WTC11 (cell line): ENCODE data around the gene STRADB. TPM values are rescaled to one million over a fixed set of nuclear protein-coding genes. Genes with fewer than 3 reads are reported as not detected.

ENCODE experiments used
- JUN ChIP-seq: sonication (generic); formaldehyde crosslinking; IDR thresholded peaks from 2 replicates; pipeline ENCODE4 v1.8.0; 2023; ENCODE audit warnings: mild to moderate bottlenecking, missing genetic modification reagents
- KAT7 ChIP-seq: sonication (generic); formaldehyde crosslinking; IDR thresholded peaks from 2 replicates; pipeline ENCODE4 v1.8.1; 2023; ENCODE audit warnings: missing genetic modification reagents, mild to moderate bottlenecking, borderline replicate concordance
- MYBL2 ChIP-seq: sonication (generic); formaldehyde crosslinking; IDR thresholded peaks from 2 replicates; pipeline ENCODE4 v1.8.1; 2023; ENCODE audit warnings: mild to moderate bottlenecking, moderate library complexity, missing genetic modification reagents
- NR1H2 ChIP-seq: sonication (generic); formaldehyde crosslinking; IDR thresholded peaks from 2 replicates; pipeline ENCODE4 v1.9.0; 2021; ENCODE audit warnings: mild to moderate bottlenecking, moderate library complexity, missing genetic modification reagents
- ZNF263 ChIP-seq: sonication (generic); formaldehyde crosslinking; IDR thresholded peaks from 2 replicates; pipeline ENCODE4 v1.8.1; 2022; ENCODE audit warnings: low read depth, mild to moderate bottlenecking, moderate library complexity, missing genetic modification reagents
- ZNF317 ChIP-seq: sonication (generic); formaldehyde crosslinking; IDR thresholded peaks from 2 replicates; pipeline ENCODE4 v1.8.1; 2023; ENCODE audit warnings: low read depth, mild to moderate bottlenecking, moderate library complexity, missing genetic modification reagents, borderline replicate concordance
- total RNA-seq: library from RNA; stranded (reverse); gene quantifications from 3 replicates; pipeline ENCODE4 v1.2.3, GENCODE V29; 2021
- TF ChIP-seq, protein P1 (sequence below): sonication (generic); formaldehyde crosslinking; IDR thresholded peaks from 2 replicates; pipeline ENCODE4 v1.8.1; 2022; ENCODE audit warnings: low read depth, mild to moderate bottlenecking, moderate library complexity, missing genetic modification reagents, borderline replicate concordance
- TF ChIP-seq, protein P2 (sequence below): sonication (generic); formaldehyde crosslinking; IDR thresholded peaks from 2 replicates; pipeline ENCODE4 v1.8.1; 2022; ENCODE audit warnings: low read depth, missing genetic modification reagents, borderline replicate concordance
- TF ChIP-seq, protein P3 (sequence below): sonication (generic); formaldehyde crosslinking; conservative IDR thresholded peaks from 2 replicates; pipeline ENCODE4 v1.8.1; 2023; ENCODE audit warnings: mild to moderate bottlenecking, low read depth, missing genetic modification reagents, moderate library complexity
- TF ChIP-seq, protein P4 (sequence below): fragments of 250-450 bp; sonication (Bioruptor Pico); IDR thresholded peaks from 2 replicates; pipeline ENCODE4 v1.9.0; 2021; ENCODE audit warnings: mild to moderate bottlenecking
- TF ChIP-seq, protein P5 (sequence below): sonication (generic); formaldehyde crosslinking; IDR thresholded peaks from 2 replicates; pipeline ENCODE4 v1.8.1; 2022; ENCODE audit warnings: mild to moderate bottlenecking, missing genetic modification reagents, moderate library complexity, borderline replicate concordance
- TF ChIP-seq, protein P6 (sequence below): sonication (generic); formaldehyde crosslinking; IDR thresholded peaks from 2 replicates; pipeline ENCODE4 v1.8.1; 2023; ENCODE audit warnings: mild to moderate bottlenecking, missing genetic modification reagents, borderline replicate concordance
- TF ChIP-seq, protein P7 (sequence below): sonication (generic); formaldehyde crosslinking; IDR thresholded peaks from 2 replicates; pipeline ENCODE4 v1.8.0; 2022; ENCODE audit warnings: mild to moderate bottlenecking, missing genetic modification reagents
- TF ChIP-seq, protein P8 (sequence below): sonication (generic); formaldehyde crosslinking; IDR thresholded peaks from 2 replicates; pipeline ENCODE4 v1.8.1; 2023; ENCODE audit warnings: mild to moderate bottlenecking, missing genetic modification reagents, moderate library complexity
- TF ChIP-seq, protein P9 (sequence below): fragments of 250-450 bp; sonication (Bioruptor Pico); IDR thresholded peaks from 2 replicates; pipeline ENCODE4 v2.1.2; 2022; ENCODE audit warnings: mild to moderate bottlenecking, moderate library complexity
- TF ChIP-seq, protein P10 (sequence below): sonication (generic); formaldehyde crosslinking; IDR thresholded peaks from 2 replicates; pipeline ENCODE4 v1.8.0; 2023; ENCODE audit warnings: mild to moderate bottlenecking, missing genetic modification reagents

STRADB gene
- total RNA-seq, 1 experiment from 2014 or later = 36.7 TPM

DNA sequence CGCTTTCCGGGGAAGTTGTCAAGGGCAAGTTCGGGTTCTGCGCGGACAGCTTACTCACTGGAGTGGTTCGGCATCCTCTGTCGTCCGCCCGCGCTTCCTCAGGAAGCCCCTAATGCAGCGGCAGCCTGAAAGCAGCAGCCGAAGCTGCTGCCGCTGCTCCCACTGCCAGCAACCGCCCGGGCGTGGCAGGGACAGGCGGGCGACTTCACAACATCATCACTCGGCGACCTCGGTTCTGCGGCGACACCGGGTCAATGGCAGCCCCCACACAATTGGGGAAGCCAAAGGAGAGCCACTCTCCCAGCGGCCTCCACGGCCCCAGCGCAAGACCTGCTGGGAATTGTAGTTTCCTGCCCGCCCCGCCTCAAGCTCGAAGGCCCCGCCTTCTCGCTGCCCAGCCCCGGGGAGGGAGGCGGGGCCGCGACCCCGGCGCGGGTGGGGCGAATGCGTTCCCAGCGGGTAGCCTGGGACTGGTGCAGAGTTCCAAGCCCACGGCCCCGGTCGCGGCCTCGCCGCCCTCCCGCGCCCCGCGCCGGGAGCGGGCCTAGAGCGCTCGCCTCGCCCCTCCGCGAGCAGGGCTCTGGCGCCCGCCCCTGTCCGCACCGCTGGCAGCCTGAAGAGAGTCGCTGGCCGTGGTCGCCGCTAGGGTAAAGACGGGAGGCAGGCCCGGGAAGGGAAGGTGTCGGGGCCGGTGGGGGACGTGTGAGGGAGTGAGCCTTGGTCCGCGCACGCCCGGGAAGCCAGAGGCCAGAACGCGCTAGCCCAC lies at the start of gene STRADB, which contains the start of gene TRAK2 (continued):
- TF ChIP-seq, protein P1, sequence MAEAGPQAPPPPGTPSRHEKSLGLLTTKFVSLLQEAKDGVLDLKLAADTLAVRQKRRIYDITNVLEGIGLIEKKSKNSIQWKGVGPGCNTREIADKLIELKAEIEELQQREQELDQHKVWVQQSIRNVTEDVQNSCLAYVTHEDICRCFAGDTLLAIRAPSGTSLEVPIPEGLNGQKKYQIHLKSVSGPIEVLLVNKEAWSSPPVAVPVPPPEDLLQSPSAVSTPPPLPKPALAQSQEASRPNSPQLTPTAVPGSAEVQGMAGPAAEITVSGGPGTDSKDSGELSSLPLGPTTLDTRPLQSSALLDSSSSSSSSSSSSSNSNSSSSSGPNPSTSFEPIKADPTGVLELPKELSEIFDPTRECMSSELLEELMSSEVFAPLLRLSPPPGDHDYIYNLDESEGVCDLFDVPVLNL (CRISPR knock-in tag) = no peak
- TF ChIP-seq, protein P2, sequence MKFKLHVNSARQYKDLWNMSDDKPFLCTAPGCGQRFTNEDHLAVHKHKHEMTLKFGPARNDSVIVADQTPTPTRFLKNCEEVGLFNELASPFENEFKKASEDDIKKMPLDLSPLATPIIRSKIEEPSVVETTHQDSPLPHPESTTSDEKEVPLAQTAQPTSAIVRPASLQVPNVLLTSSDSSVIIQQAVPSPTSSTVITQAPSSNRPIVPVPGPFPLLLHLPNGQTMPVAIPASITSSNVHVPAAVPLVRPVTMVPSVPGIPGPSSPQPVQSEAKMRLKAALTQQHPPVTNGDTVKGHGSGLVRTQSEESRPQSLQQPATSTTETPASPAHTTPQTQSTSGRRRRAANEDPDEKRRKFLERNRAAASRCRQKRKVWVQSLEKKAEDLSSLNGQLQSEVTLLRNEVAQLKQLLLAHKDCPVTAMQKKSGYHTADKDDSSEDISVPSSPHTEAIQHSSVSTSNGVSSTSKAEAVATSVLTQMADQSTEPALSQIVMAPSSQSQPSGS (CRISPR knock-in tag) = no peak
- TF ChIP-seq JUN (peak; percentile 36; the same call in 1 of the 2 replicates), MYBL2 (no peak; the same call in 1 of the 2 replicates), ZNF317 (no peak), NR1H2 (no peak), ZNF263 (CRISPR knock-in tag) (no peak), KAT7 (CRISPR knock-in tag) (no peak)
- TF ChIP-seq, protein P3, sequence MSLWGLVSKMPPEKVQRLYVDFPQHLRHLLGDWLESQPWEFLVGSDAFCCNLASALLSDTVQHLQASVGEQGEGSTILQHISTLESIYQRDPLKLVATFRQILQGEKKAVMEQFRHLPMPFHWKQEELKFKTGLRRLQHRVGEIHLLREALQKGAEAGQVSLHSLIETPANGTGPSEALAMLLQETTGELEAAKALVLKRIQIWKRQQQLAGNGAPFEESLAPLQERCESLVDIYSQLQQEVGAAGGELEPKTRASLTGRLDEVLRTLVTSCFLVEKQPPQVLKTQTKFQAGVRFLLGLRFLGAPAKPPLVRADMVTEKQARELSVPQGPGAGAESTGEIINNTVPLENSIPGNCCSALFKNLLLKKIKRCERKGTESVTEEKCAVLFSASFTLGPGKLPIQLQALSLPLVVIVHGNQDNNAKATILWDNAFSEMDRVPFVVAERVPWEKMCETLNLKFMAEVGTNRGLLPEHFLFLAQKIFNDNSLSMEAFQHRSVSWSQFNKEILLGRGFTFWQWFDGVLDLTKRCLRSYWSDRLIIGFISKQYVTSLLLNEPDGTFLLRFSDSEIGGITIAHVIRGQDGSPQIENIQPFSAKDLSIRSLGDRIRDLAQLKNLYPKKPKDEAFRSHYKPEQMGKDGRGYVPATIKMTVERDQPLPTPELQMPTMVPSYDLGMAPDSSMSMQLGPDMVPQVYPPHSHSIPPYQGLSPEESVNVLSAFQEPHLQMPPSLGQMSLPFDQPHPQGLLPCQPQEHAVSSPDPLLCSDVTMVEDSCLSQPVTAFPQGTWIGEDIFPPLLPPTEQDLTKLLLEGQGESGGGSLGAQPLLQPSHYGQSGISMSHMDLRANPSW = no peak
- TF ChIP-seq, protein P4, sequence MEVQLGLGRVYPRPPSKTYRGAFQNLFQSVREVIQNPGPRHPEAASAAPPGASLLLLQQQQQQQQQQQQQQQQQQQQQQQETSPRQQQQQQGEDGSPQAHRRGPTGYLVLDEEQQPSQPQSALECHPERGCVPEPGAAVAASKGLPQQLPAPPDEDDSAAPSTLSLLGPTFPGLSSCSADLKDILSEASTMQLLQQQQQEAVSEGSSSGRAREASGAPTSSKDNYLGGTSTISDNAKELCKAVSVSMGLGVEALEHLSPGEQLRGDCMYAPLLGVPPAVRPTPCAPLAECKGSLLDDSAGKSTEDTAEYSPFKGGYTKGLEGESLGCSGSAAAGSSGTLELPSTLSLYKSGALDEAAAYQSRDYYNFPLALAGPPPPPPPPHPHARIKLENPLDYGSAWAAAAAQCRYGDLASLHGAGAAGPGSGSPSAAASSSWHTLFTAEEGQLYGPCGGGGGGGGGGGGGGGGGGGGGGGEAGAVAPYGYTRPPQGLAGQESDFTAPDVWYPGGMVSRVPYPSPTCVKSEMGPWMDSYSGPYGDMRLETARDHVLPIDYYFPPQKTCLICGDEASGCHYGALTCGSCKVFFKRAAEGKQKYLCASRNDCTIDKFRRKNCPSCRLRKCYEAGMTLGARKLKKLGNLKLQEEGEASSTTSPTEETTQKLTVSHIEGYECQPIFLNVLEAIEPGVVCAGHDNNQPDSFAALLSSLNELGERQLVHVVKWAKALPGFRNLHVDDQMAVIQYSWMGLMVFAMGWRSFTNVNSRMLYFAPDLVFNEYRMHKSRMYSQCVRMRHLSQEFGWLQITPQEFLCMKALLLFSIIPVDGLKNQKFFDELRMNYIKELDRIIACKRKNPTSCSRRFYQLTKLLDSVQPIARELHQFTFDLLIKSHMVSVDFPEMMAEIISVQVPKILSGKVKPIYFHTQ (CRISPR knock-in tag) = no peak
- TF ChIP-seq, protein P5, sequence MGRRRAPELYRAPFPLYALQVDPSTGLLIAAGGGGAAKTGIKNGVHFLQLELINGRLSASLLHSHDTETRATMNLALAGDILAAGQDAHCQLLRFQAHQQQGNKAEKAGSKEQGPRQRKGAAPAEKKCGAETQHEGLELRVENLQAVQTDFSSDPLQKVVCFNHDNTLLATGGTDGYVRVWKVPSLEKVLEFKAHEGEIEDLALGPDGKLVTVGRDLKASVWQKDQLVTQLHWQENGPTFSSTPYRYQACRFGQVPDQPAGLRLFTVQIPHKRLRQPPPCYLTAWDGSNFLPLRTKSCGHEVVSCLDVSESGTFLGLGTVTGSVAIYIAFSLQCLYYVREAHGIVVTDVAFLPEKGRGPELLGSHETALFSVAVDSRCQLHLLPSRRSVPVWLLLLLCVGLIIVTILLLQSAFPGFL (CRISPR knock-in tag) = no peak
- TF ChIP-seq, protein P6, sequence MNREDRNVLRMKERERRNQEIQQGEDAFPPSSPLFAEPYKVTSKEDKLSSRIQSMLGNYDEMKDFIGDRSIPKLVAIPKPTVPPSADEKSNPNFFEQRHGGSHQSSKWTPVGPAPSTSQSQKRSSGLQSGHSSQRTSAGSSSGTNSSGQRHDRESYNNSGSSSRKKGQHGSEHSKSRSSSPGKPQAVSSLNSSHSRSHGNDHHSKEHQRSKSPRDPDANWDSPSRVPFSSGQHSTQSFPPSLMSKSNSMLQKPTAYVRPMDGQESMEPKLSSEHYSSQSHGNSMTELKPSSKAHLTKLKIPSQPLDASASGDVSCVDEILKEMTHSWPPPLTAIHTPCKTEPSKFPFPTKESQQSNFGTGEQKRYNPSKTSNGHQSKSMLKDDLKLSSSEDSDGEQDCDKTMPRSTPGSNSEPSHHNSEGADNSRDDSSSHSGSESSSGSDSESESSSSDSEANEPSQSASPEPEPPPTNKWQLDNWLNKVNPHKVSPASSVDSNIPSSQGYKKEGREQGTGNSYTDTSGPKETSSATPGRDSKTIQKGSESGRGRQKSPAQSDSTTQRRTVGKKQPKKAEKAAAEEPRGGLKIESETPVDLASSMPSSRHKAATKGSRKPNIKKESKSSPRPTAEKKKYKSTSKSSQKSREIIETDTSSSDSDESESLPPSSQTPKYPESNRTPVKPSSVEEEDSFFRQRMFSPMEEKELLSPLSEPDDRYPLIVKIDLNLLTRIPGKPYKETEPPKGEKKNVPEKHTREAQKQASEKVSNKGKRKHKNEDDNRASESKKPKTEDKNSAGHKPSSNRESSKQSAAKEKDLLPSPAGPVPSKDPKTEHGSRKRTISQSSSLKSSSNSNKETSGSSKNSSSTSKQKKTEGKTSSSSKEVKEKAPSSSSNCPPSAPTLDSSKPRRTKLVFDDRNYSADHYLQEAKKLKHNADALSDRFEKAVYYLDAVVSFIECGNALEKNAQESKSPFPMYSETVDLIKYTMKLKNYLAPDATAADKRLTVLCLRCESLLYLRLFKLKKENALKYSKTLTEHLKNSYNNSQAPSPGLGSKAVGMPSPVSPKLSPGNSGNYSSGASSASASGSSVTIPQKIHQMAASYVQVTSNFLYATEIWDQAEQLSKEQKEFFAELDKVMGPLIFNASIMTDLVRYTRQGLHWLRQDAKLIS = no peak
- TF ChIP-seq, protein P7, sequence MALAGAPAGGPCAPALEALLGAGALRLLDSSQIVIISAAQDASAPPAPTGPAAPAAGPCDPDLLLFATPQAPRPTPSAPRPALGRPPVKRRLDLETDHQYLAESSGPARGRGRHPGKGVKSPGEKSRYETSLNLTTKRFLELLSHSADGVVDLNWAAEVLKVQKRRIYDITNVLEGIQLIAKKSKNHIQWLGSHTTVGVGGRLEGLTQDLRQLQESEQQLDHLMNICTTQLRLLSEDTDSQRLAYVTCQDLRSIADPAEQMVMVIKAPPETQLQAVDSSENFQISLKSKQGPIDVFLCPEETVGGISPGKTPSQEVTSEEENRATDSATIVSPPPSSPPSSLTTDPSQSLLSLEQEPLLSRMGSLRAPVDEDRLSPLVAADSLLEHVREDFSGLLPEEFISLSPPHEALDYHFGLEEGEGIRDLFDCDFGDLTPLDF (CRISPR knock-in tag) = no peak
- TF ChIP-seq, protein P8, sequence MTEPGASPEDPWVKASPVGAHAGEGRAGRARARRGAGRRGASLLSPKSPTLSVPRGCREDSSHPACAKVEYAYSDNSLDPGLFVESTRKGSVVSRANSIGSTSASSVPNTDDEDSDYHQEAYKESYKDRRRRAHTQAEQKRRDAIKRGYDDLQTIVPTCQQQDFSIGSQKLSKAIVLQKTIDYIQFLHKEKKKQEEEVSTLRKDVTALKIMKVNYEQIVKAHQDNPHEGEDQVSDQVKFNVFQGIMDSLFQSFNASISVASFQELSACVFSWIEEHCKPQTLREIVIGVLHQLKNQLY (CRISPR knock-in tag) = no peak
- TF ChIP-seq, protein P9, sequence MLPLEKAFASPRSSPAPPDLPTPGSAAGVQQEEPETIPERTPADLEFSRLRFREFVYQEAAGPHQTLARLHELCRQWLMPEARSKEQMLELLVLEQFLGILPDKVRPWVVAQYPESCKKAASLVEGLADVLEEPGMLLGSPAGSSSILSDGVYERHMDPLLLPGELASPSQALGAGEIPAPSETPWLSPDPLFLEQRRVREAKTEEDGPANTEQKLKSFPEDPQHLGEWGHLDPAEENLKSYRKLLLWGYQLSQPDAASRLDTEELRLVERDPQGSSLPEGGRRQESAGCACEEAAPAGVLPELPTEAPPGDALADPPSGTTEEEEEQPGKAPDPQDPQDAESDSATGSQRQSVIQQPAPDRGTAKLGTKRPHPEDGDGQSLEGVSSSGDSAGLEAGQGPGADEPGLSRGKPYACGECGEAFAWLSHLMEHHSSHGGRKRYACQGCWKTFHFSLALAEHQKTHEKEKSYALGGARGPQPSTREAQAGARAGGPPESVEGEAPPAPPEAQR = no peak
- TF ChIP-seq, protein P10, sequence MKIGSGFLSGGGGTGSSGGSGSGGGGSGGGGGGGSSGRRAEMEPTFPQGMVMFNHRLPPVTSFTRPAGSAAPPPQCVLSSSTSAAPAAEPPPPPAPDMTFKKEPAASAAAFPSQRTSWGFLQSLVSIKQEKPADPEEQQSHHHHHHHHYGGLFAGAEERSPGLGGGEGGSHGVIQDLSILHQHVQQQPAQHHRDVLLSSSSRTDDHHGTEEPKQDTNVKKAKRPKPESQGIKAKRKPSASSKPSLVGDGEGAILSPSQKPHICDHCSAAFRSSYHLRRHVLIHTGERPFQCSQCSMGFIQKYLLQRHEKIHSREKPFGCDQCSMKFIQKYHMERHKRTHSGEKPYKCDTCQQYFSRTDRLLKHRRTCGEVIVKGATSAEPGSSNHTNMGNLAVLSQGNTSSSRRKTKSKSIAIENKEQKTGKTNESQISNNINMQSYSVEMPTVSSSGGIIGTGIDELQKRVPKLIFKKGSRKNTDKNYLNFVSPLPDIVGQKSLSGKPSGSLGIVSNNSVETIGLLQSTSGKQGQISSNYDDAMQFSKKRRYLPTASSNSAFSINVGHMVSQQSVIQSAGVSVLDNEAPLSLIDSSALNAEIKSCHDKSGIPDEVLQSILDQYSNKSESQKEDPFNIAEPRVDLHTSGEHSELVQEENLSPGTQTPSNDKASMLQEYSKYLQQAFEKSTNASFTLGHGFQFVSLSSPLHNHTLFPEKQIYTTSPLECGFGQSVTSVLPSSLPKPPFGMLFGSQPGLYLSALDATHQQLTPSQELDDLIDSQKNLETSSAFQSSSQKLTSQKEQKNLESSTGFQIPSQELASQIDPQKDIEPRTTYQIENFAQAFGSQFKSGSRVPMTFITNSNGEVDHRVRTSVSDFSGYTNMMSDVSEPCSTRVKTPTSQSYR (CRISPR knock-in tag) = no peak
